GM21360 (cell line): ENCODE data around the gene ATP6V1C2.
"Not testable (repeated sequence)": the region's sequence is repeated elsewhere in the genome, so short reads cannot be mapped to it uniquely, and the experiment has no call there.

ENCODE experiments used
- ATAC-seq: cut with Tn5 transposase; IDR thresholded peaks from one replicate; pipeline ENCODE4 v1.9.1; 2021; ENCODE audit warnings: mild to moderate bottlenecking, moderate library complexity; ENCODE audit not compliant: unreplicated experiment

Gene ATP6V1C2

GRCh38 chr2:10765914-10766313 lies 44.5 kb downstream of the ATP6V1C2 start:
- no peak for ATAC-seq

DNA sequence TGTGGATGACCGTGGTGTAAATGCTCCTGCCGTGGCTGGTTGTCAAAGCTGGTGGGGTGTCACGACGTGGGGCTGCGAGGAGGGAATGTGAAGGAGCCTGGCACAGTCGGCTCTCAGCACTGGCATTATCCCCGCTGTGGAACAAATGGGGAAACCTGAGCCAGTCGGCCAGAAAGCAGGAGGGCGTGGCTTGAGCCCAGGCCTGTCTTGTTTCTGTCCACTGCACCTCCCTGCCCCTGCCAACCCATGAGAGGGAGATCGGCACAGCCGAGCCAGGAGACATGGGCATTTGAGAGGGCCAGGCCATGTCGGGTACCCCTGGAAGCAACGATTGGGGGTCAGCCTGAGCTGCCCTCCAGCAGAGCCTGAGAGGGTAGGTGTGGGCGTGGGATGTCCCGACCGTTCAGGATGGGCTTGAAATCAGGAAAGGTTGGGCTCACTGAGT lies 46.7 kb downstream of the ATP6V1C2 start:
- no peak for ATAC-seq

GRCh38 chr2:10770956-10771750 lies 49.7 kb downstream of the ATP6V1C2 start:
- ATAC-seq: no peak

GRCh38 chr2:10771786-10772185 lies 50.4 kb downstream of the ATP6V1C2 start:
- no peak for ATAC-seq

GRCh38 chr2:10772201-10772867 lies 50.9 kb downstream of the ATP6V1C2 start:
- no peak for ATAC-seq

DNA sequence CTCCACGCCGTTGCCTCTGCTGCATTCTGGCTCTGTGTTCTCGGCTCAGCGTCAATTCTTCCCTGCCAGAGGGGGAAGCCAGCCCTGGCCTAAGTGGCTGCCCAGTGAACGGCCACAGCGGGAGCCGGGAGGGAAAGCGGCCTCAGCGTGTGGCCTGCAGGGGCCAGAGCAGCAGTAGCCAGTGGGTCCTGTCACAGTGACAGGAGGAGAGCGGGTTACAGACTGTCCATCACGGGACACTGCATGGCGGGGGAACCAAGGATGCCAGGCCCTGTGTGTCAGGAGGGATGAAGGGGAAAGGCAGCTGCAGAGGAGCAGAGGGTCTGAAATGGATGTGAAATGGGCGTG lies 51.4 kb downstream of the ATP6V1C2 start:
- ATAC-seq: no peak

- no peak for ATAC-seq
Measured at GRCh38 chr2:10773821-10774341, 52.5 kb downstream of the ATP6V1C2 start.

DNA sequence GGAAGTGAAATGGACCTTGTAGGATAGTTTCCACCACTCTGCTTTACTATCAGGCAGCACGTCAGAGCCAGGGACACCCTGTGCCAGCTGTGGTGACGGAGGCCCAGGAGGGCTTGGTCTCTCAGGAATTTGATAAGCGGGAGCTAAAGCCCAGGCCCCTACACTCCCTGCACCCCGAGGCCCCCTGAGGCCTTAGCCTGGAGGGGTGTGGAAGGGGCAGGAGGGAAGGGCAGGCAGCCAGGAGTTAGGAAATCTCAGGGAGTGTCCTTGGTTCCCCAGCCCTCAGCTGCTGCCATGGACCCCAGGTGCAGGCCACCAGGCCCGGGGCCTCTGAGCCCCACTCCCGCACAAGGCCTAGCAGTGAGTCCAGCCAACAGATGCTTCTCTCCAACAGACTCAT lies 53.0 kb downstream of the ATP6V1C2 start:
- ATAC-seq: no peak

GRCh38 chr2:10775021-10775780 lies 53.8 kb downstream of the ATP6V1C2 start:
- ATAC-seq: no peak

DNA sequence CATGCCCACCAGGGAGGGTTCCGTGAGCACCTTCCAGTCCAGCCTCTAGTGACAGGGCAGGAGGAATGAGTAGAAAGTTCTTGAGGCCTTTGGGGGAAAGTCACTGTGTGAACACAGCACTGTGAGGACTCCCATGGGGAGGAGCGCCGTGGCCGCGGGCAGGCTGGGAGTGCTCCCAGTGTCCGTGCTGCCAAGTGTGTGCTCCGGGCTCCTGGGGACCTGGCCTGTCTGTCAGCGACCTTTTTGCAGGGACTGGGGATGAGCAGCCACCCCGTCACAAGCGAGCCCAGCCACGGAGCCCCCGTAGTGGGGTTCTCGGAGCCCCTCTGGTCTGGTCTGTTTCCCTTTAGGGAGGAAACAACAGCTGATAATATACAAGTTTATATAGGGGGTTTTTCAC lies 54.4 kb downstream of the ATP6V1C2 start:
- no peak for ATAC-seq

DNA sequence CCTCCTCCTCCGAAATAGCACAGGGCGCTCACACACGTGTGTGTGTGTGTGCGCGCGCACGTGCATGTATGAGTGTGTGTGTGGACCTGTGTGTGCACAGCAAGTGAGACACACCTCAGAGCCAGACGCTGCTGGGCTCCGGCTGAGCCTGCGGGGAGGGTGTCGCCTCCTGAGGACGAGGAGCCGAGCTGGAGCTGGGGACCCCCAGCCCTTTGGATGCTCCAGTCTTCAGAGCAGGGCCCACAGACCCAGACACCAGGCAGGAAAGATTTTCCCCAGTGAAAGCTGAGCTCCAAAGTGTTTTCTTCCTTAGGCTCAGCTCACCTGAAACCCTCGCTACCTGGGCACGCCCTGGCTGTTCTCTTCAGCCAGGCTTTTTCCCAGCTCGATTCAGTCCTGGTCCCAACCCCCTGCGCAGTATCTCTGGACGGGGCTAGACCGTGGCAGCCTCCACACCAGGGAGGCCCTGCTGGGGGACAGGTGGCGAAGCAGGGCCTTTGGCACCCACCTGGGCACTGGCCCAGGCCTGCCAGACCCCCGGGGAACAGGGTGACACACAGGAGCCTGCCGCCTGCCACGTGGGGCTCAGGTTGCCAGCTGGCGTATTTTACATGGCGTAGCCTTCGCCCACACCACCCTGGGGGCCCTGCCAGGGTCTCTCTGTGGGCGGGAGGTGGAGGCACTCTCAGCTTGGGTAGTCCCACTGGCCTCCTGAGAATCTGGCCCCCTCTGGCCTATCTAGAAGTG lies 55.0 kb downstream of the ATP6V1C2 start:
- ATAC-seq: no peak

- no peak for ATAC-seq
Measured at GRCh38 chr2:10777111-10777841, 55.8 kb downstream of the ATP6V1C2 start.

GRCh38 chr2:10777842-10778723 lies 56.7 kb downstream of the ATP6V1C2 start:
- no peak for ATAC-seq

DNA sequence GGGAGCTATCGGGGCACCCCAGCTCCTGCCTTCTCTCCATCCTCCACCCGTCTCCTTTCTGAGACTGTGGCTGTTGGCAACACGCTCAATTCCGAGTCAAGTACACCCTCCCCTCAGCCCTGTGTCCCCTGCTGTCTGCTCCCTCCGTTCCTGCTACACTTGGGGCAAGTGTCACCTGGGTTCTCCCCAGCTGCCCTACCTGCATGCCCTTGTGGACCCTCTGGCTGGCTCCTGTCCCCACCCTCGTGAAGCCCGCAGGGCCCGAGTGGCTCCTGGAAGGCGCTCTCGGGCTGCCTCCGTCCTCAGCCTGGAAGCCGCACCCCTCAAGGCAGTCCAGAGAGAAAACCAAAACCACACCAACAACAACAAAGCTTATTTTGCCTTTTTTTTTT lies 57.3 kb downstream of the ATP6V1C2 start:
- ATAC-seq: no peak

GRCh38 chr2:10779776-10780490 lies 58.5 kb downstream of the ATP6V1C2 start:
- no peak for ATAC-seq

- no peak for ATAC-seq
Measured at GRCh38 chr2:10780491-10780820, 59.0 kb downstream of the ATP6V1C2 start.

DNA sequence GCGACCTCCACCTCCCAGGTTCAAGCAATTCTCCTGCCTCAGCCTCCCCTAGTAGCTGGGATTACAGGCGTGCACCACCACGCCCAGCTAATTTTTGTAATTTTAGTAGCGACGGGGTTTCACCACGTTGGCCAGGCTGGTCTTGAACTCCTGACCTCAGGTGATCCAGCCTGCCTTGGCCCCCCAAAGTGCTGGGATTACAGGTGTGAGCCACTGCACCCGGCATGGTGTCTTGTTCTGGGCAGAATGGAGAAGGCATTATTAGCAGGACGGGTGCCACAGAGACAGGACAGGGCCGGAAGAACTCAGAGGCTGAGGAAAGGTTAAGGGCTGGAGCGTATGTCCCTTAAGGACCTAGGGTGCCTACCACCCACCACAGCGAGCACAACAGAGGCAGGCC lies 59.4 kb downstream of the ATP6V1C2 start:
- ATAC-seq: not testable (repeated sequence)

DNA sequence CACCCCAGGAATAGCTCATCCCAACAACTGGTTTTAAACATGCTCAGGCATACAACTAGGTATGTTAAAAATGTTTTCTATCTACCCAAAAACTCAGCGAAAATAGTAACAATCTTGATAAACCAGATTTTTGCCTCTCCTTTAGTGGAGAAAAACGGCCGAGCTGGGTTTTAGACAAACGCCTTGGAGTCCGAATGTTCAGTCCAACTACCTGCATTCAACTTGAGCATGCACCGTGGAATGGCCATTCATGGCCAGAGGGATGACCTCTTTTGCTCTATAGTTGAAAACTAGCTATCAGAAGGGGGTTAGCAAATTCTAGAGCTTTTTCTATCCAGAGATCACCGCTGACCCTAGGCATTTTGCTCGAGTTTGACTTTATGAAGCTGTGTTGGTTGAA lies 60.3 kb downstream of the ATP6V1C2 start:
- ATAC-seq: no peak

- ATAC-seq: no peak
Measured at GRCh38 chr2:10783421-10783820, 62.0 kb downstream of the ATP6V1C2 start.
